Lower leg skin (tissue), 4 donors: ENCODE data around the gene ABHD5. TPM values are rescaled to one million over a fixed set of nuclear protein-coding genes. Genes with fewer than 3 reads are reported as not detected.

Source experiments
- DNase-seq, 2 donors: peaks; one replicate each; pipeline ENCODE4 v3.0.0-alpha.2; 2019; ENCODE audit warnings: low spot score in 2 of 2
- H3K4me3 ChIP-seq: fragments of 200-600 bp; sonication (generic); 2 replicates; pipeline ENCODE4 v1.5.1; 2017; ENCODE audit warnings: mild to moderate bottlenecking, low read depth; ENCODE audit not compliant: poor library complexity, severe bottlenecking
- CTCF ChIP-seq, 3 donors: fragments of 450-650 bp; IDR thresholded peaks; one replicate each; pipeline ENCODE4 v1.5.1; 2016; ENCODE audit warnings: antibody characterized with exemption in 3 of 3, mild to moderate bottlenecking in 3 of 3, moderate library complexity in 2 of 3
- POLR2A ChIP-seq, 2 donors: fragments of 450-650 bp; IDR thresholded peaks; one replicate each; pipeline ENCODE4 v1.6.1; 2016 to 2017; ENCODE audit warnings: antibody characterized with exemption in 2 of 2, mild to moderate bottlenecking in 1 of 2, moderate library complexity in 1 of 2
- WGBS, 2 donors: methylation state at CpG; one replicate each; pipeline ENCODE4 v1.1.5; 2018; 5-methylcytosine and 5-hydroxymethylcytosine counted together
- intact Hi-C: fragments of 100-400 bp; cut with DNase I; formaldehyde crosslinking; loops from one replicate; pipeline ENCODE4 v1.15.0; 2023; ENCODE audit warnings: low total_unique reads
- total RNA-seq, 4 donors: library from RNA; depleted of rRNA; stranded (reverse); fragments of >200 nt; gene quantifications; one replicate each; pipeline ENCODE4 v1.1.0, GENCODE V29; 2016

The ABHD5 gene
- total RNA-seq, 4 donors from 2014 or later, result 109 to 132 (median 118) TPM

GRCh38 chr3:43723121-43723734 lies 32.5 kb downstream of the ABHD5 start:
- intact Hi-C loops, result no loop called here

GRCh38 chr3:43726521-43726920 lies 35.8 kb downstream of the ABHD5 start:
- intact Hi-C loops, result no loop called here
- TF ChIP-seq POLR2A (IDR thresholded peaks at IDR 0.05) (no peak), CTCF (IDR thresholded peaks at IDR 0.05) (no peak)
- WGBS, 2 donors, result 74 to 77% methylated on average over 4 of the region's 4 CpGs
- DNase-seq, result no peak
- H3K4me3 ChIP-seq, result no peak overlapping the region

More at GRCh38 chr3:43723121-43723734, 32.5 kb downstream of the ABHD5 start:
- DNase-seq, result no peak
- TF ChIP-seq CTCF (IDR thresholded peaks at IDR 0.05), result no peak
- TF ChIP-seq POLR2A (IDR thresholded peaks at IDR 0.05), result no peak
- H3K4me3 ChIP-seq, result no peak overlapping the region
- WGBS, 2 donors, result 54 to 55% methylated on average over 3 of the region's 3 CpGs

GRCh38 chr3:43727930-43728329 lies 37.2 kb downstream of the ABHD5 start:
- no peak for DNase-seq
- intact Hi-C loops, result no loop called here
- H3K4me3 ChIP-seq, result no peak overlapping the region
- no peak for TF ChIP-seq CTCF (IDR thresholded peaks at IDR 0.05)
- TF ChIP-seq POLR2A (IDR thresholded peaks at IDR 0.05), result no peak
- 95% methylated on average over 3 of the region's 3 CpGs for WGBS, 2 donors

- TF ChIP-seq POLR2A (IDR thresholded peaks at IDR 0.05) (no peak), CTCF (IDR thresholded peaks at IDR 0.05) (no peak)
- no peak overlapping the region for H3K4me3 ChIP-seq
- WGBS, 2 donors, result 76 to 82% methylated on average over 5 of the region's 5 CpGs
- intact Hi-C loops, result no loop called here
- no peak for DNase-seq
Measured at GRCh38 chr3:43728476-43728875, 37.7 kb downstream of the ABHD5 start.

GRCh38 chr3:43728947-43729346 lies 38.2 kb downstream of the ABHD5 start:
- intact Hi-C loops, result no loop called here
- no peak for DNase-seq
- H3K4me3 ChIP-seq, result no peak overlapping the region
- TF ChIP-seq POLR2A (IDR thresholded peaks at IDR 0.05) (no peak), CTCF (IDR thresholded peaks at IDR 0.05) (no peak)
- WGBS, 2 donors, result 81 to 84% methylated on average over 5 of the region's 5 CpGs
